Breast epithelium (tissue), 3 donors: ENCODE measurements around the gene ADGRG3.

Source experiments
- CTCF ChIP-seq, 3 donors: fragments of 450-650 bp; IDR thresholded peaks; one replicate each; pipeline ENCODE4 v1.5.1; 2016 to 2017; ENCODE audit warnings: antibody characterized with exemption in 3 of 3, mild to moderate bottlenecking in 3 of 3, moderate library complexity in 3 of 3
- POLR2AphosphoS5 ChIP-seq, 3 donors: sonication (generic); formaldehyde crosslinking; IDR thresholded peaks; one replicate each; pipeline ENCODE4 v1.6.1; 2017; ENCODE audit warnings: antibody characterized with exemption in 3 of 3

- no peak for TF ChIP-seq CTCF (IDR thresholded peaks at IDR 0.05)
- TF ChIP-seq POLR2AphosphoS5 (IDR thresholded peaks at IDR 0.05): no peak
These were observed 31.4 kb downstream of the ADGRG3 start for GRCh38 chr16:57699481-57699880.
